Measurements from ENCODE around the gene USP36. TPM values are rescaled to one million over a fixed set of nuclear protein-coding genes. Genes with fewer than 3 reads are reported as not detected.
"Not testable (repeated sequence)": the region's sequence is repeated elsewhere in the genome, so short reads cannot be mapped to it uniquely, and the experiment has no call there.

The USP36 gene
- total RNA-seq, 1 experiment from 2014 or later: 21.3 TPM

DNA sequence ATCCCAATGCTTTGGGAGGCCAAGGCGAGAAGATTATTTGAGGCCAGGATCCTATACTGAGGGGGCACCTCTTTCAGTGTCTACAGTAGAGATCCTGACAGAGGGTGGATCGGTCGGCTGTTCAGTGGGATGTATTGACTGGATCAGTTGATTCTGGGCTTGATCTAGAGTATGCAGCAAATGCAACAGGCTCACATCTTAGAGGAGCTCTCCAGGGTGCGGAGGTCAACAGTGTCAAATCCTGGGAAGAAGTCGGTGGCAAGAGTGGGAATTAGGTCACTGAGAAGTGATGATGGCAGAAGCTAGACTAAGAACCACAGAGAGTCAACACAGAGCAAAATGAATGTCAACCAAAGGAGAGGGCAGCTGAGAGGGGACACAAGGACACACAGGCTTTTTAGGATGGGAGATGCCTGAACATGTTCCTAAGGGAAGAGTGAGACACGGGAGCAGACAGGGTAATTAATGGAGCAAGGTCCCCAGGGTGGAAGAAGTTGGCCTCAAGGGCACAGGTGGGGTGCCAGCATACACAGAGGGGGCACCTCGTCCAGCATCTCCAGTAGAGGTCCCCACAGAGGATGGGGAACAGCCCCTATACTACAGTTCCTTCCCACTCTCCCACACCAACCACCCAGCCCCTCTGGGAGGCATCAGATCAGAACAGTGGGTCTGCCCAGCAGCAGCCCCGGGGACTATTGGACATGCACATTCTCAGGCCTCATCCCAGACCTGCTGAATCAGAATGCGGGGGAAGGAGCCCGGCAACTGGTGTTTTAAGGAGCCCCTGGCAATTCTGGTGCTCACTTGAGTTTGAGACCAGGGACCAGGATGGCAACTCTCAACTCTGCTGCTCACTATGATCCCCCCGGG is 48.5 kb downstream of the USP36 start:
- no peak for DNase-seq (ENCODE audit: low read depth)

DNA sequence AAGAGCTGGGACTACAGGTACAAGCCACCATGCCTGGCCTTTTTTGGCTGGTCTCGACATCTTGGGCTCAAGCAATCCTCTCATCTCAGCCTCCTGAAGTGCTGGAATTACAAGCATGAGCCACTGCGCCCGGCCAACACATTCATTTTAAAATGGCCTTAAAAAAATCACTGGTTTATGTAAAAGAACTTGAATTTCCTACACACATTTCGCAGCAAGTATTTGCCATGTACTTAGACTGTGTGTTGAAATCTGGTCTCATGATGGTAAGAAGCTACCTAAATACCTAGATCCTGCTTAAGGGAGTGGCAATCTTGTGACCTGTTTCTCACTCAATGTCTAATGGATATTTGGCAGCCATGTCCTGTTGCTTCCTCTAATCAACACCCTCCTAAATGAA is 50.1 kb downstream of the USP36 start:
- DNase-seq (ENCODE audit: low read depth): no peak

DNA sequence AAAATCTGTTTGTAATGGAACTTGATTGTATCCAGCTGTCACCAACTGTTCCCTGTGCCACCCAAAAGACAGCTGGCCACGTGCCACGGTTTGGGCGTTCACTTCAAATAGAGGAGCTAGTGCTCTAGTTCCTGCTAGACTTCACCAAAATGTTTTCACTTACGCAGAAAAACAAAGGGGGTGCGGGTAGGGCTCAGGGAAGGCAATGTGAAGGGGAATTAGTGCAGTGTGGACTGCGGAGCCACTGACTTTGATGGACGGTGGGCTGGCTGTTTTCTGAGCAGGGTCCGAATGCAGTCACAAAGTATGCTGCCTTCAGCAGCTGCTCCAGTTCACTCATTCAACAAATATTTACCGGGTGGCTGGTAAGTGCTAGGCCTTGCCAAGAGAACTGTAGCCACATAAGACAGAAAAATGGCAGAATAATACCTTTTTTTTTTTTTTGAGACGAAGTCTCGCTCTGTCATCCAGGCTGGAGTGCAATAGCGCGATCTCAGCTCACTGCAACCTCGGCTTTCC is 50.9 kb downstream of the USP36 start:
- DNase-seq (ENCODE audit: low read depth): no peak

DNA sequence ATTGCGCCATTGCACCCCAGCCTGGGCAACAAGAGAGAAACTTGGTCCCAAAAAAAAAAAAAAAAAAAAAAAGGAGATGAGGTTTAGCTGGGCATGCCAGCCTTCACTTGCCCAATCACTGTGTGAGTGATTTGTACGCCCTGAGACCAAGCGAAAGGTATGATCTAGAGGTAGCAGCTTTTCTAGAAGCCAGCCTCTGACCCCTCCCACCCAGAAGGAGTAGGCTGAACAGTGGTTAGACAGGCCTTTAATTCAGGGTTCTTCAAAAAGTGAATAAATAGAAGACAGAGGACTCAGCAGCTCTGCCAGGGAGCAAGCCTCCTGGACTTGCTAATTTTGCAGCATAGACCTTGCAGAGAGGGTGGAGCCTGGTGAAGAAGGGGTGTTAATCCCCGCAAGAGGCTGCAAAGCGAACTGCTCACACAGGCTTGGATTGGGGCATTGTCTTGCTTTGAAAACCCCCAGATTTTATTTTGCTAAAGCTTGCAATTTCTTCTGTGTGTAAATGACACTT is 51.4 kb downstream of the USP36 start:
- no peak for DNase-seq (ENCODE audit: low read depth)

DNA sequence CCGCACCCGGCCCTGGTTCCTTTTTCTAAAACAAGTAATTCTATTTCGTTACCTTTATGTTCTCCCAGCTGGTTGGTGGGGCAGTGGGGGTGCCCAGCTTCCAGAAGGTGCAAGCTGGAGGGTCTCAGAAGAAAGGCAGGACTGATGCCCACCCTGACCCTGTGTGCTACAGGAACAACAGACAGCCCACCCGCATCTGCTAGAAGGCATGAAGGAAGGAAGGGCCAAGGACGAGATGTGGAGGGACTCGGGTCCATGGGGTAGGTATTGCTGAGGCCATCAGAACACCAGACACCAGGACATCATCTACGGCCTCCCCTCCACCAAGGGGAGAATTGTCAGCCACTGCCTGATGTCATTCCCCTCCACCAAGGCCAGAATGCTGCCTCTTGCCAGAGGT is 52.2 kb downstream of the USP36 start:
- DNase-seq (ENCODE audit: low read depth): no peak

DNA sequence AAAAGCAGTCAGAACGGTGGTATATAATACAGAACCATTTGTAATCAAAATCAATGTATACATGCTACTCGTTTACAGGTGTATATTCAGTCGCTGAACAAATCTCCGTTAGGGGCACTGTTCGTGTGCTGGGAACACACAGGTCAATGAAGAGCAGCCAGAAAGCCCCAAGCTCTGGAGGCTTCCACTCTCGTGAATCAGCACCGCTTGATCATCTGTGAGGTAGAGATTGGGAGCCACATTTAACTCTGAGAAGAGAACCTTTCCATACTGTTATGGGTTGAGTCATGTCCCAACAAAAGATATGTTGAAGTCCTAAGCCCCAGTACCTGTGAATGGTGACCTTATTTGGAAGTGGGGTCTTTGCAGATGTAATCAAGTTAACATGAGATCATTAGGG is 53.2 kb downstream of the USP36 start:
- DNase-seq (ENCODE audit: low read depth): no peak

DNA sequence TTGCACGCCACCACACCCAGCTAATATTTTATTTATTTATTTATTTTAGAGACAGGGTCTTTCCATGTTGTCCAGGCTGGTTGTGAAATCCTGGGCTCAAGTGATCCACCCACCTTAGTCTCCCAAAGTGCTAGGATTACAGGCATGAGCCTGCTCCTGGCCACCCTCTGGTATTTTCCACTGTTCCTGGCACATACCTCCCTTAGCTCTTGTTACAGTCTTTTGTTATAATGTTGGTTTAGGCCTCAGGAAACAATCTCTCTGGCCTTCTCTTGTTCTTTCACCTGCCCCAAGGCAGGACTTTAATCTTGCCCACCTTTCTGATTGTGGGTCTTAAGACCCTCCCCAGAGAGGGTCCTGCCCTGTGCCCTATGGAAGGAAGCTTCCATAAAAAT is 55.0 kb downstream of the USP36 start:
- no peak for DNase-seq (ENCODE audit: low read depth)

DNA sequence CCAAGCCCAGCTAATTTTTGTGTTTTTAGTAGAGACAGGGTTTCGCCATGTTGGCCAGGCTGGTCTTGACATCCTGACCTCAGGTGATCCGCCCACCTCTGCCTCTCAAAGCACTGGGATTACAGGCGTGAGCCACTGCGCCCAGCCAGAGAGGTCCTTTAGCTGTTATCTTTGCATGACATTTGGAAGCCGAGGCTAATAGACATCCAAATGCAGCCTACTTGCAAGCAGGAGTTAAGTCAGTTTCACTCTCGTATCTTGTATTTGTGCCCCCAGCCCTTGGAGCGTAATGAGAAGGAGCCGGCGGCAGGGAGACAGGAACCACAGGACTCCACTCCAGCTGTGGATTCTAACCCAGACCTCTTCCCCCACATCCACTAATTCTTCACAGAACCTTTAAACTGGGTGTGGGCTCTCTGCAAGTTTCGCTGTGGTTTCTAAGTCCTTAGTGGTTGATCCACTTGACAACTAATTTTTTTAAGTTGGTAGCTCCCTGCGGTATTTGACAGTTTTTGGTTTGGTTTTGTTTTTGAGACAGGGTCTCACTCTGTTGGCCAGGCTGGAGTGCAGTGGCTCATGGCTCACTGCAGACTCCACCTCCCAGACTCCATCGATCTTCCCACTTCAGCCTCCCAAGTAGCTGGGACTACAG is 55.5 kb downstream of the USP36 start:
- DNase-seq (ENCODE audit: low read depth): no peak

DNA sequence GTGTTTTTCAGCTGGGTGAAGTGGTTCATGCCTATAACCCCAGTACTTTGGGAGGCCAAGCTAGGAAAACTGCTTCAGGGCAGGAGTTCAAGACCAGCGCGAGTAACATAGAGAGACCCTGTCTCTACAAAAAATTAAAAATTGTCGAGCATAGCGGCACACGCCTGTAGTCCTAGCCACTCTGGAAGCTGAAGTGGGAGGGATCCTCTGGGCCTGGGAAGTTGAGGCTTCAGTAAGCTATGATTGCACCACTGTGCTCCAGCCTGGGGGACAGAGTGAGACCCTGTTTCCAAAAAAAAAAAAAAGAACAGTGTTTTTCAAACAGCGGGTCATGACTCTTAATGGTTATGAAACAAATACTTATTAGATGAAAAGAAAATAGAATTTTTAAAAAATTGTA is 56.3 kb downstream of the USP36 start:
- no peak for DNase-seq (ENCODE audit: low read depth)

DNA sequence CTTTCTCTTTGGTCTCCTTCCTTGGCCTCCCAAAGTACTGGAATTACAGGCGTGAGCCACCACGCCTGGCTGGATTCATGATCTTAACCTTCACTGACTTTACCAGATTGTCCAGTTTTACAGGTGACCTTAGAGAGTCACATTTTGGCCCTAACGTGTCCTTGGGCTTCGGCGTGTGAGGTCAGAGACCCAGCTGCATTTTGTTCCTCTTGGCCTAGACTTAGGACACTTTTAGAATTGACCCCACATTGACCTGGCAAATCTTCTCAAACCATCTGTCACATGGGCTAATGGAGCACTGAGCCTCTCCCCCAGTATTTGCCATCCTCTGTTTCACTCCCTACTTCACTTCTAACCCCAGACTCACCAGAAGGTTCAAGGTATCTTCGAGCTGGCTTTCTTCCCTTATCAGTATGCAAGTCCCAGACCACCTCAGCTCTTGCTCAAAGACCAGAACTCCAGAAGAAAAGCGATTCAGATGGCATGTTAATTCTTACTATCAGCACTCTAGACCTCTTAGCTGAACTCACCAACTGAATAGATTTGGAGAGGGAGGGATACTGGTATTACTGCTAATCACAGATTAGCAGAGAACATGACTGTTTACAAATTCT is 56.8 kb downstream of the USP36 start:
- no peak for DNase-seq (ENCODE audit: low read depth)

DNA sequence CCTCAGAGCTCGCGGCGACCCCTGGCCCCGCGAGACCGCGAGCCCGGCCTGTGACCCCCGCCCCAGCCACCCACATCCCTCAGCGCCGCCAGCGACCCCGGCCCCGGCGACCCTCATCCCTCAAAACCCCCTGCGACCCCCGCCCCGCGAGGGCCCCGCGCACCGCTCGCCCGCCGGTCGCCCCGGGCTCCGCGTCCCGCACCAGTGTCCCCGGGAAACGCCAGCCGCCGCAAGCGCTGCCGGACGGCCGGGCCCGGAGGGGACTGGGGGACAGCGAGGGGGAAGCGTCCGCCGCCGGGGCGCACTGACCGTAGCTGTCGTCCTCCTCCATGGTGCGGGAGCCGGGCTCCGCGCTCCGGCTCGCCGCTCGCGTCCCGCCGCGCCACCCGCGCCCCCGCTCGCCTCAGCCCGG is 58.7 kb downstream of the USP36 start, which contains the start of gene CYTH1:
Gene CYTH1, minus strand, starts transcription at position 381 of the 412 bp plus-strand sequence. Its CDS starts 50 bp downstream, at position 331.
- no peak for DNase-seq (ENCODE audit: low read depth)

DNA sequence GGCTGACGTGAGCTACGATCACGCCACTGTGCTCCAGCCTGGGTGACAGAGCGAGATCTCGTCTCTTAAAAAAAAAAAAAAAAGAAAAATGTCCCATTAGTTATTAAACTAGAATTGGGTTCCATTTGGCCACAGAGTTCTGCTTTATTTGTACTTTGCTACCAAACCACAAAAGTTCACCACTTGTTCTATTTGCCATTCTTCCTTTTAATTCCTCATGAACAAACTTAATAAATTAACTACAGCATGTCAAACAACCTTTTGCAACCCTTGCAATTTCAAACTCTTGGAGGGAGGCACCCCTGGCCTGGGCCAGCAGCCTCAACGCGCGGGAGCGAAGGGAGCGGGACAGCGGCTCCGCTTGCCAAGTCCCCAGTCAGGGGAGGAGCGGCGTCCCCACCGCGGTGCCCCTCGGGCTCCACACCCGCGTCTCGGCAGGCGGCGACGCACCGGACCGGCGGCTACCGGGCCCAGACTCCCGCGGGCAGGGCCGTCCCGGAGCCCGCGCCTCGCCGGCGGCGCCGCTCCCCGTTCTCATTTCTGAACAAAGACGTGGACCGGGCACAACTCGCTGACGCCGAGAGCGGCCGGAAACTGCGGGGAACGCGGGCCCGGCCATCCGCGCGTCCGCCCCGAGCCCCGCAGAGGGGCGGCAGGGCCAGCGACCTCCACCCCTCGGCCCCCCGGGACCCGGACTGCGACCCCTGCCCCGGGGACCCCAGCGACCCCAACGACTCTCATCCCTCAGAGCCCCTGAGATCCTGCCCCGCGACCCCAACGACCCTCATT is 59.3 kb downstream of the USP36 start:
- peak; percentile 47 for DNase-seq (ENCODE audit: low read depth)

DNA sequence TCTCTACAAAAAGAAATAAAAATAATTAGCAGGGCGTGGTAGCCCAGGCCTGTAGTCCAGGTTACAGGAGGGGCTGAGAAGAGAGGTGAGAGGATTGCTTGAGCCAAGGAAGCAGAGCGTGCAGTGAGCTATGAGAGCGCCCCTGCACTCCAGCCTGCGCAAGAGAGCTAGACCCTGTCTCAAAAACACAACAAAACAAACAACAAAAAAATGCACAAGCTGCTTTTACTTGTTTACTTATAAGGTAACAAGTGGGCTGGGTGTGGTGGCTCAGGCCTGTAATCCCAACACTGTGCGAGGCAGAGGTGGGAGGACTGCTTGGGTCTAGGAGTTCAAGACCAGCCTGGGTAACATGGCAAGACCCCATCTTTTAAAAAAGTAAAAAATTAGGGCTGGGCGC is 60.3 kb downstream of the USP36 start:
- DNase-seq (ENCODE audit: low read depth): no peak

DNA sequence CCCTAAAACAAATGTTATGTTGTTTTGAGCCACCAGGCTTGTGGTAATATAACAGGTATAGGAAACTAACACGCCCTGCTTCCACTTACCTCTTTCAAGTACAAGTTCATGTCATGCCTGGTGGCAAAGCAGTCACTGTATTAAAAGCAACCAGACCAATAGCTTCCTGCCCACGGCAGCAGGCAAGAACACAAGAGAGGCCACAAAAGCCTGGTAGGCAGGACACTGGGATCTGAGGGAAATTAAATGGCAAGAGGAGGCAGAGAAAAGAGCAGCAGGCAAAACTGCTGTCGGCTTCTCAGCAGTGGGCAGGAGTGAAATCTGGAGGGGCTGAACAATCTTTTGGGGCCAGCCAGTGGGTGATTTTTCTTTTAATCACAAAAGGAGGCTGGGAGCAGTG is 60.8 kb downstream of the USP36 start:
- DNase-seq (ENCODE audit: low read depth): no peak

DNA sequence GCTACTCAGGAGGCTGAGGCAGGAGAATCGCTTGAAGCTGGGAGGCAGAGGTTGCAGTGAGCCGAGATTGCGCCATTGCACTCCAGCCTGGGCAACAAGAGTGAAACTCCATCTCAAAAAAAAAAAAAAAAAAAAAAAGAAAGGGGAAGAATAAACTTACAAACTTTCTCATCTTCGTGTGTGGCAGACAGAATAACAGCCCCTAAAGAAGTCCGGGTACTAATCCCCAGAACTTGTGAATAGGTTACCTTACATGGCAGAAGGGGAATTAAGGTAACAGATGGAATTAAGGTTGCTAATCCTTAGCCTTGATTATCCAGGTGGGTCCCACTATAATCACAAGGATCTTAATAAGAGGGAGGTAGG is 61.3 kb downstream of the USP36 start:
- DNase-seq (ENCODE audit: low read depth): not testable (repeated sequence)

DNA sequence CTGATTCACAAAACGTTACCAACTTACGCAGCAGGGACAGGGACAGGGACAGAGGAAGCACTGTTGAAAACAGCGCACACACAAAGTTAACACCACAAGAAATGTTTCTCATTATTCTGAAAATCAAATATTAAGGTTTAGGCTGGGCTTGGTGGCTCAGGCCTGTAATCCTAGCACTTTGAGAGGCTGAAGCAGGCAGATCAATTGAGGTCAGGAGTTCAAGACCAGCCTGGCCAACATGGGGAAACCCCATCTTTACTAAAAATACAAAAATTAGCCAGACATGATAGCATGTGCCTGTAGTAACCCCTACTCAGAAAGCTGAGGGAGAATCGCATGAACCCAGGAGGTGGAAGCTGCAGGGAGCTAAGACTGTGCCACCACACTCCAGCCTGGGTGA is 62.7 kb downstream of the USP36 start:
- DNase-seq (ENCODE audit: low read depth): no peak

DNA sequence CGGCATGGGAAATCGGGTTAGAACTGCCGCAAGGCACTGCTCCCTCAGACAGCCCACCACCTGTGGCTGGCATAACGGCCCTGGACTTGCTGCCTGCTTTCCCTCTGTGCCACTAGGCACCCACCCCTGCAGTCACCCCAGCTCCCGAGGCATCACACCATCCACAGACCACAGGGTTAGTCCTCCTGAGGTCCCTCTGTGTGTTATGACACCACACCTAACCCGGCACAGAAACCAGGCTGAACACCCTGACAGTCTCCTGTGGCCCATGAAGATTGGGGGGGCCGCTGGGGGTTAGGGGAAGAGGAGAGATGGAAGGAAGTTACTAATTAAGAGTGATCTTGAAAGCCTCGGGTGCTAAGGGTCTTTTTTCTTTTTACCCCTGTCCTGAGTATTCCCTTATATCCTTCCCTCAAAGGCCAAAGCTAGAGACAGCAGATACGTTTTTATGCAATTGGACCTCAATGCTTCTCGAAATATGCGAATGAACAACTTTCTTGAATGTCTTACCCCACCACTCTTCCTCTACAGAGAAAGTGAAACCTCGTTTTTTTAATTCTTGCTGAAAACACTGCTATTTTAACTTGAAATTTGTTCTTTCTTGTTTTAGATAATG is 65.5 kb downstream of the USP36 start:
- DNase-seq (ENCODE audit: low read depth): no peak

DNA sequence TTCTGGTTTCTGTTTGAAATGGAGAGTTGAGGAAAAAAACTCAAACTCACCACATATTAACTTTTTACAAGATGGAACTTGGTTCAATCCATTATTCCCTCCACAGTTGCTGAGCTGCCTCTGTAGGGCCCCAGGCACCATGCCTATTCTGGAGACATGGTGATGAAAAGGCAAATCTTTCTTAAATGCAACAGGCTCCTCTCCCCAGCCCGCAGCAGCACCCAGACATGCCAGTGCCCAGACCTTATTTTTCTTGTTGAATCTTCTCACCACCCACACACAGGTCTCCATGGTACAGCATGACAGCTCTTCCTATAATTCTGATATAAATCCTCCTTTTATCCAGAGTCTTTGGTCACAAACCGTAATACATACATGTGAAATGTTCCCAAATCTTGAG is 66.2 kb downstream of the USP36 start:
- DNase-seq (ENCODE audit: low read depth): no peak

DNA sequence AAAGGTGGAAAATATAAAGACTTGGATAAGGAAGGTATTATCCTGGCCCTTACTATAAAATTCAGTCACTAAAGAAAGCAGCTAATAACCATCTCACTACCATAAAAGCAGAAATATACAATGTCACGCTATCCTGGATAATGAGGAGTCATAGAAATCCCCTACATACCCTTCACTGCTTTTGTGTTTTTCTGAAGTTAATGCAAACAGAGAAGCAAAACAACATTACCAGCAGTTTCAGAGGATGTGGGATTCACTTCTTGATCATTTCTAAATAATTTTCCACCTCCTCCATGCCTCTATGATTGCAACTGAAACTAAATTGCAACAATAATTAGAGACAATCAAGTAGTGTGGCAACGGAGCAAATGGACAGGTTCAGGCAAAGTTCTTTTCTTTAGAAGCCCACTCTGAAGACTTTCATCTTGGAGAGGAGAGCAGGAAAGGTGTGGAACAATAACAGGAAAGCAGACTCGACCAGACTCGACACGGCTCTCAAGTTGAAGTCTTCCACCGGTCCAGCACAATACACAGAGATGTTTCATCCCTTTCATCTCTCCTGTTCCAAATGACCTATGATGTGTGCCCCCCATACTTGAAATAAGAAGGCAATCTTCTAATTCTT is 68.7 kb downstream of the USP36 start:
- no peak for DNase-seq (ENCODE audit: low read depth)

DNA sequence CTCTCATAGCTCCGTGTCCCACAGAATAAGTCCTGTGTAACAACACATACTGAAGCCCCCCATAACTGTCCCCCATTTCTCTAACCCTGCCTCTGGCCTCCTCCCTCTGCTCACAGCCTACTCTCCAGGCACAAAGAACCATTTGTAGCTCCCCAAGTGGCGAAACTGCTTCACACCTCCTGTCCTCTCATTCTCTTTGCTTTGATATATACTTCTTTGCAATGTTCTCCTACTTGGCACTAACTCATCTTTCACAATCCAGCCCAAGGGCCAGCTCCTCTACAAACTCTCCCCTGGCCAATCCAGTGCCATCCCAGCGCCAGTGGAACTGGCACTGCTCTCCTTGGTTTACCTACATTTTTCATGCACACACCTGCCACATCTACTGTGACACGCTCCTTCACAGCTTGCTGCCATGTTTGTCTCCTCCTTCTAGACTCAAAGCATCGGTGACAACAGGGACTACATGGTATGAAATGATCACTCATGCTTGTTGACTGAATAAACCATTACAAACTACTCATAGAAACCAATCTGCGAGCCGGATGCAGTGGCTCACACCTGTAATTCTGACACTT is 71.3 kb downstream of the USP36 start:
- DNase-seq (ENCODE audit: low read depth): no peak
